HG03064 (cell line): Measurements from ENCODE around the gene FAM53B.

Source experiments
- ATAC-seq: cut with Tn5 transposase; IDR thresholded peaks from one replicate; pipeline ENCODE4 v1.9.1; 2021; ENCODE audit warnings: low read depth; ENCODE audit not compliant: unreplicated experiment

FAM53B gene

DNA sequence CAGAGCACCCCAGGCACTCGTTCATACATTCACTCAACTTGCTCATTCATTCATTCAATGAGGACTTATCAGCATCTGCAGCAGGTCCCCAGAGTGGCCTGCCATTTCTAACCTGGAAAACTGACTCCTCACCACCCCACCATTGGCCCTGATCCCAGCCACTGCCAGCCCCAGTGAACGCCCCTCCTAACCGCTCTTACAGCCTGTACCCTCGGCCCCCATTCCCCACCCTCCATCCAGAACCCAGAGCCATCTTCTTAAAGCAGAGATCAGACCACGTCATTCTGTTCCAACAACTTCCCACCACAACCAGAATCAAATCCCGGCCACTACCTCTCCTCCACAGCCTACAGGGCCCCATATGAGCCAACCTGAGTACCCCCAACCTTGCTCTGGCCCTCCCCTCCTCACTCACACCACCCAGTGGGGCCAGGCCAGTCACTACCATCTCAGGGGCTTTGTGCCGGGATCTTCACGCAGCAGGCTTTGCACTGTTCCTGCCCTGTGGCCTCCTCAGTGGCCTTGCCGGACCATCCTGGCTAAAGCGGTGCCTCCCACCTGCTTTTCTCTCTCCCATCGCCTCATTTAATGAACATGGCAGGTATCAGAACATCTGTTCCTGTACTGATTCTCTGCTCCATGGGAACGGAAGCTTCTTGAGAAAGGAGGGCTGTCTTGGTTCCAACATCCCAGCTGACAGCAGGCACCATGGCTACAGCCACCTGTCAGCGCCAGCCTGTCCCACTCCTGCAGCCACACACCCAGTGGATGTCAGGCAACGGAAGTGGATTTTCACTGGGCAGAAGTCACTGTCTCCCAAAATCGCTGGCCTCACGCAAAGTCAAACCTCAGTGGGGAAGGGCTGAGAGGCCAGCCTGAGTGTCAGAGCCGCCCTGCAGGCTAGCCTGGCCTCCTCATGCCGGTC lies 45.4 kb downstream of the FAM53B start:
- ATAC-seq = no peak

- ATAC-seq = no peak
Observed at GRCh38 chr10:124697837-124698544, 46.2 kb downstream of the FAM53B start.

DNA sequence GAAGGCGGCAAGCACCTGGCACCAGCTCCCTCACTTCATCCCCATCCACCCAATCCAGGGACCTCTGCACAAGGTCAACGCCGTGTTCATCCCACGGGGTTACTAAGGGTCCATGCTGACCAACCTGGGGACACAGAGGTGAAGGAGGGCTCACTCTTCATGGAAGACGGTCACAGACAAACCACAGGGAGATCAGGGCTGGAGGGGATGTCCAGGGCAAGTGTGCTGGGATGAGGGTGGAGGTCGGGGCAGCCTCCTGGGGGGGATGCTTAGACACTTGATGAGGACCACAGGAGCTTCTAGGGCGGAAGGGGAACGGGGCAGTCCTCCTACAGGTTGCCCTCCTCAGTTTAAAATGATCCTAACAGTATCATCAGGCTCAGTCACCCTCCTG lies 46.7 kb downstream of the FAM53B start:
- ATAC-seq = no peak

DNA sequence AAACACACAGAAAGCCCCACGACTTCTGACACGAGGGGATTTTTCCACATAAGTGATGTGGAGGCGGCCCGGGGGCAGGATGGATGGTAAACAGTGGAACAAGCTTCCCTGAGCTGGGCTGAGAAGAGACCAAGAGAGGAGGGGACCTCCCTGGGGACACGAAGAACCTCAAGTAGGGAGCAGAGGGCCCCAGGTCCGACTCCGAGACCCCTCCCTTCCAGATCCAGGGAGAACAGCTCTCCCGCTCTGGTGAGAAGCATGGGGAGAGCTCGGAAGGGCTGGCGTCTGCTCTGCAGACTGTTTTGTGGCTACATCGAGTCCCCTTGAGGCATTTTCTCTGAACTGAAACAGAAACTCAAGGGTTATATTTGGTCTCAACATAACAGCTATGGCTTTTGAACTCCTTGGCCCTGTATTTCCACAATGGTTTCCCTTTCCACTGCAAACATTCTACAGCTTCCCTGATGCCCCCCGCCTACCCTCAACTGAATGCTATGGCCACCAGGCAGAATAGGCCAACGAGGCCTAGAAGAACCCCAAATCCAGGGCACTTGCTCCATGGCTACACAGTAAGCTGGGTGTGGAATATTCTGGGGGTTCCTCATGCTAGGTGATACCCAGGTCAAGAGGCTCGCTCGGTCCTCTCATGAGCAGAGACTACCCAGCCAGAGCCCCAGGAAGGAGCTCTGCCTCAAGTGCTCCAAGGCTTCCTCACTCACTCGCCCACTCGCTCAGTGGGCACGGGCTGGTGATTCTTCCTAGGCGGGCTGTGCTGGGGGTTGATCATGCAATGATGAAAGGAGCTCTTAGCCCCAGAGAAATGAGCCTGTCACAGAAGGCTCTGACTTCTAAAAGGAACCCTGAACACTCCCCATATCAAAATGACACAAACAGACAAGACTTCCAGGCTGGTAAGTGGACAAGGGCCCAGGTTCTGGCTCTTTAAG lies 47.5 kb downstream of the FAM53B start:
- peak; percentile 58 for ATAC-seq

GRCh38 chr10:124695259-124695658 lies 48.9 kb downstream of the FAM53B start:
- ATAC-seq = no peak

DNA sequence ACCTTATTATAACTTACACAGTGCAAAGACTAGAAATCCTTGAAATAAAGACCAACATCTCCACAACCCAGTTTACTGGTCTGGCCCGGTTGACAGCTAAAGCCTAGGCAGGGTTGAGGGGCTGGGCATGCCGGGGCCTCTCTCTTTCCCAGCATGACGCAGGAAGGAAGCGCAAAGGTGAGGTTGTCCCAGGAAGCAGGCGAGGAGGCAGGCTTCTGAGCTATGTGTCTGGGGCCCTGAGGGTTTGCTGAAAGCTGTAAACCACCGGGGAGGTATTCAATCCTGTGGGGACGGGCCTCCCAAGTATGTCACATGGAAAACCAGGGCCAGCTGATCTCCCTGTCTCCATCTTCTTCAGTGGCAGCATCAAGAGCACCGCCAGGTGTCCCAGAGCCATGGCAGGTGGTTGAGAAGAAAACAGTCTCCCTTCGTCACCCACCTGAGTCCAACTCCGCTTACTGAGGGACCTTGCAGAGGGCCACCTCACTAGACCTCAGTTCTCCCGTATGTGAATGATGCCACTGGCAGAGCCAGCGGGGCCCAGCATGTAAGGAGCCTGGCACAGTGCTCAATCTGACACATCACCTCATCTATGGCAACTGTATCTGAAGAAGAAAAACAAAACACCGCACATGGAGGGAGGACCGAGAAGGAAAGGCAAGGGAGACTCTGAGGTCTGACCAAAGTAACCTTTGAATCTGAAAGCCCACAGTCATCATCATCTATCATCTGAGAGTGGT lies 49.5 kb downstream of the FAM53B start:
- no peak for ATAC-seq

GRCh38 chr10:124693801-124694416 lies 50.3 kb downstream of the FAM53B start:
- ATAC-seq = no peak

GRCh38 chr10:124693396-124693795 lies 50.8 kb downstream of the FAM53B start:
- no peak for ATAC-seq

DNA sequence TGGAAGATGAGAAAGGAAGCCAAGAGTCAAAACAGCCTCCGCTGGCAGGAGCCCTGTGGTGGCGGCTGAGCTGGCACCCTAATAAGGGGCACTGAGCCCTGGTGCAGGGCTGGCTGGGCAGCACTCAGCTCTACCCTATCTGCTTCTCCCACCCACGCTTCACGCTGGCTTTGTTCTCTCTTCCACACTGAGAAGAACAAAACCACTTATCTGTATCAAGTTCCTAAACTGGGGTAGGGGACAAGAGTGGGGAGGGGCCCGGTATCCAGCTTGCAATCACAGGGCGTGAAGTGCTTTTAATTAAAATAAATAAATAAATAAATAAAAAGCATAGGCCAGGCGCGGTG lies 52.1 kb downstream of the FAM53B start:
- no peak for ATAC-seq

DNA sequence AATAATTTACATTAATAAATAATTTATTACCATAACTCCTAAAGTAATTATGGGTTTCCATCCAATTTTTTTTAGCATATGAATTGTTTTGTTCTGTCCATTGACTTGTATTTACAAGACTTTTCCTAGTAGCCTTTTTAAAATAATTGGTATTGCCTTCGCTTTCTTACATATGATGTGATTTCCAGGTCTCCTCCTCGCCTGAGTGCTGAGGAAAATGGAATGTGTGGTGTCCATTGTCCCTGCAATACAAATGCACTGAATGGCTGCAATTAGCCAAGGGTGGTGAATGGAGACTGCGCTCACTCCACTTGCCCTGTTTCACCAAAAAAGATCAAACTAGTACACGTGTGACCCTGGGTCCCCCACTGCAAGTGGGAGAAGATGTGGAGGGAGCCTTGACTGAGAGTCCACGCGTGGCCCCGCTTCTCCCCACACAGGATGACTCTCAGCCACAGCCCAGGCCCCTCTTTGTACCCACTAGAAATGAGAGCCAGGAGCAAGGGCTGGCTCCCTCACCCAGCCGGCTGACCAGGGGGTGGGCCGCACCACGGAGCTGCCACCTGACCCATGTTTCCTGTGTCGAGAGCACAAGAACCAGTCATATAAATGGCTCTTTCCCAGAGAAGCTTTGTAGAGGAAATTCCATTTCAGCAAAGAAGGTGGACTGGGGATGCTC lies 52.6 kb downstream of the FAM53B start:
- no peak for ATAC-seq

DNA sequence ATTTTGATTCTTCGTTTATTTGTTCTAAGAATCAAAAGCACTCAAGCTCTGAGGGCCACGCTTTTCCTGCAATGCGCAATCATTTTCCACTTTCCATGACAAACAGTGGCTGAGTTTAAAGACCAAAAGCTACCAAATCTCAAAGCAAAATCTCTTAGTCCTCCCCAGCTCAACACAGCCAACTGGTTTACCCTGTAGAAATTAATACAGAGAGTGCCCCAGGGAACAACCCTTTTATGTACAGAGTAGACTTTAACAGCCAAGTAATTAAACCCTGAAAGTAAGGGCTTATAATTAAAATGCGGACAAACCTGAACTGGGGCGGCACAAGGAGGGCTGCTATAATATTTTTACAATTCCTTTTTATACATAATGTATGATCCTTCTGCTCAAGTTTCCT lies 53.2 kb downstream of the FAM53B start:
- no peak for ATAC-seq

DNA sequence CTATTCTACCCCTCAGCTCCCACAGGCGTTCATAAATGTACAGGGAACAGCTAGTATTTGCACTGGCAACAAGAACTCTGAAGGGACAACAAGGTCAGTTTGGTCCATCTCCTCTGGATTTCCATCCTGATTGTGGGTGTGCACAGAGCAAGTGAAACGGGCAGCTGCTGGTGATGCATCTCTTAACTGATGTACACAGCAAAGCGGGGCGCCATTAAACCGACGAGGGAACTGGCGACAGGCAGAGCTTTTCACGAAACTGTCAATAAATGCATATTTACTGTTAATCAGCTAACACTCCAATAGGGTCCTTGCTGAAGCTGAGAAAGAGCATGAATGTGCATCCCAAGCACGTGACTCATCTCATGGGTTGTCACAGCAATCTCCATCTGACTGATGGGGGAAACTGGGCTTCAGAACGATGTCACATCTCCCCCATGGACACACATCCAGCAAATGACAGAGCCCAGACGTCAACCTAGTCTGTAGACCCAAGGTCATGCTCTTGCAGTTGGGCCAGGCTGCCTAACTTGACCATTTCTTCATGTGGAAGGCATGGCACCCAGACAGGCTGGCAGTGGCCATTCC lies 54.2 kb downstream of the FAM53B start:
- no peak for ATAC-seq

- ATAC-seq = peak; percentile 84
Observed at GRCh38 chr10:124688889-124689670, 55.1 kb downstream of the FAM53B start.

DNA sequence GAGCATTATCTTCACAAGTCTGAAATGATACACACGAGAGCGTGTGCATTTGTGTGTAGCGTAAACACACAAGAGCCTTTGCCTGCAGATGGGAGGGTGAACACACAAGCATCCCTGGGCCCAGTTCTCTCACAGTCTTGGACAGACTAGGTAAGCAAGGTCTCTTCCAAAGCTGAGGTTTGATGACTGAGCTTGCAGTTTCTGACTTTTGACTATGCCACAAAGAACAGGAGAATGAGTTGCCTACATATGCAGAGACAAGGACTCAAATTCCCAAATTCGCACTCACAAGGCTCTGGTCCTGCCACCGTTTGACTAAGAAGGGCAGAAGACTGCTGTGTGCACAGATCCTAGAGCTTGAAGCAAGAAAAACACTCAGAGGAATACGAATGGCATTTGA lies 55.8 kb downstream of the FAM53B start:
- peak; percentile 3 for ATAC-seq

DNA sequence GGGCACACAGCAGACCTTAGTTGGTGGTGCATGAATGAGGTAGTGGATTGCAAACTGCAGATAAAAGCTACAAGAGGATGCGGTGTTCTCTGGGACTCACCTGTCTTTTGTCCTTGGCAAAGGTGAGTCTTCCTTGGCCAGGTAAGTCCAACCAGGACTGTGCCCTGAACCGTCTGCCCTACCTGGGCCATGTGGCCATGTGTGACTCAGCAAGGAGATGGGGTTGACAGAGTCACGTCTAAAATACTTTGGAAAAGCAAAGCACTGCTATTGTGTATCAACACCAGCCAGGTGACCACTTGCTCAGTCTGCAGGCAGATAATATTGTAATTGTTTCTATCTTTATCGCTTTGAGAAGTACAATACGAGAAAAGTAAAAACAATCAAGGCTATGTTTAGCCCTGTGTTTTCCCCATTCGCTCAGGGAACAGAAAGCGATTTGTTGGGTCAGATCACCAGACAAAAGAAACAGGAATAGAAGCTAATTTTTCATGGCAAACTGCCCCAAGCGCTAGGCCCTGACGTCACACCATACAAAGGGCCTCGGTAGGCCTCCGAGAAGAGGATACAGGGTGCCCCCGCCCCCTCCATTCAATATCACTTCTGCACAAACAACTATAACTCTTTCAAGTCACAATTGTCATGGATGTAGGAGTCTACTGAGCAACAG lies 57.3 kb downstream of the FAM53B start:
- no peak for ATAC-seq

- ATAC-seq = no peak
Observed at GRCh38 chr10:124685261-124685660, 58.9 kb downstream of the FAM53B start.

GRCh38 chr10:124683814-124684213 lies 60.4 kb downstream of the FAM53B start:
- ATAC-seq = no peak
